GM19372 (cell line): ENCODE data around the gene TRIM74.
"Not testable (repeated sequence)": the region's sequence is repeated elsewhere in the genome, so short reads cannot be mapped to it uniquely, and the experiment has no call there.

Experiments used
- ATAC-seq: cut with Tn5 transposase; IDR thresholded peaks from one replicate; pipeline ENCODE4 v1.9.1; 2021; ENCODE audit warnings: mild to moderate bottlenecking, low read depth, moderate library complexity; ENCODE audit not compliant: unreplicated experiment

Gene TRIM74

DNA sequence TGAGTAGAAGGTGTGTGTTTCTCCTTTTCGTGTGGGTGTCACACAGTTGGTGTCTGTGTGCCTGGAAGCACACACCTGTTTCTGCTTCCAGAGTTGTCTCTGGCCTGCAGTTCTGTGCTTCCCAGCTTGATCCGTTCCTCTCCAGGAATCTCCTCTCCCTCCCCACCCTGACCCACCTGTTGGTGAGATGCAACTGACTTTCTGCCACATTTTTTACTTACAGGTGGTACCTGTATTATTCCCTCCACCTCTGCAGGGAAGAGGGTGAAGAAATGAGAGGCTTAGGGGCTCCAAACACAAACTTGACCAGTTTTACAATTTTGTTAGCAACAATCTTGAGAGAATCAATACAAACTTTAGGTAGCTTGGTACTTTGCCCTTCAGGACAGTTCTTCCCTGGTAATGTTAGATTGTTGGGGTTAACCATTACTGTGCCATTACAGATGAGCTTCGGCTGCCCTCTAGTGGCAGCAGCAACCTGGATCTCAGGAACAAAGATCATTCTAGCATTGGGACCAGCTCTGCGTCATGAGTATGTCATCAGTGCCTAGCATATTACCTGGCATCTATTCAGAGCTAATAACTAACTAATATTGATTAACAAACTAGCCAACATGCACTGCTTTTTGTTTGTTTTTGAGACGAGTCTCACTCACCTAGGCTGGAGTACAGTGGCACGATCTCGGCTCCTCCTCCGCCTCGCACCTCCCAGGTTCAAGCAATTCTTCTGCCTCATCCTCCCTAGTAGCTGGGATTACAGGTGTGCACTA lies 54.3 kb downstream of the TRIM74 start:
- ATAC-seq, result peak; percentile 79

DNA sequence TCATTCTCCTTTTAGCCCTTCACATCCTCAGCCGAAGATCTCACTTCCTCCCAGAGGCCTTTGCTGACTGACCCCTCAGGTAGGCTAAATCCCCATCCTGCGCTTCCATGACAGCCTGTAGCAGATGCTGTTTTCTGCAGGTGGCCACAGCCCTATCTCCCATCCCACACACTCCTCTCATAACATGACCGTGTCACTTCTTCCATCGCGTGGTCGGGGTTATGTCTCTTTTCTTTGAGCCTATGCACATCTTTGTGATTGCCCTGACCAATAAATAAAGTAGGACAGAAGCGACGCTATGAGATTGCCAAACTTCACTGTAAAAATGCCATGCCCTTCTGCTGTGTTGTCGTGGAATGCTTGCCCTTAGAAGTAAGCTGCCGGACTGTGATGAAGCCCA lies 55.5 kb downstream of the TRIM74 start:
- ATAC-seq, result not testable (repeated sequence)

DNA sequence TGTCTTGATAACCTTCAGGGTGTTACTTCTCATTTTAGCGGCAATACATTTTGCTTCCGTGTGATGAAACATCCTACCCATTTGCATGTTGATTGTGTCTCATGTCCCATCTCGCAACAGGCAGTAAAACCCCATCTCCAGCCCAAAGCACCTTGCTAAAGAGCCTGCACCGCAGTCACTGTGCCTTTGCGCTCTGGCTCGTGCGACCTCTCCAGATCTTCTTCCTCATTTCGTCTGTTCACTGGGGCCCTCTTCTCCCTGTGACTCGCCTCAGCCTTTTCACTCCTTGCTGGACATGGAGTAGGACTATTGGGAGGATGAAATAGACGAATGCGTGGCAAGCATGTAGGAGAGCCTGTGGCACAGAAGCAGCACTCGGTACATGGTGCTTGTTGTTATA lies 57.9 kb downstream of the TRIM74 start:
- ATAC-seq, result not testable (repeated sequence)
